GM19468 (cell line): Measurements from ENCODE around the gene KRT32.

Experiments
- ATAC-seq: cut with Tn5 transposase; IDR thresholded peaks from one replicate; pipeline ENCODE4 v1.9.1; 2021; ENCODE audit warnings: mild to moderate bottlenecking, moderate library complexity, moderate number of reproducible peaks; ENCODE audit not compliant: unreplicated experiment; ENCODE audit errors: extremely low read depth

The KRT32 gene

GRCh38 chr17:41468346-41468745 is 1.2 kb upstream of the KRT32 start:
- ATAC-seq: no peak

GRCh38 chr17:41467561-41467960 is 375 bp upstream of the KRT32 start:
- no peak for ATAC-seq

- ATAC-seq: no peak
Measured at GRCh38 chr17:41464682-41465081, 2.5 kb downstream of the KRT32 start.

- no peak for ATAC-seq
Measured at GRCh38 chr17:41464173-41464572, 3.0 kb downstream of the KRT32 start.

GRCh38 chr17:41463746-41464145 is 3.4 kb downstream of the KRT32 start:
- no peak for ATAC-seq

GRCh38 chr17:41462705-41463104 is 4.5 kb downstream of the KRT32 start:
- ATAC-seq: no peak

GRCh38 chr17:41457676-41458075 is 9.5 kb downstream of the KRT32 start:
- no peak for ATAC-seq

GRCh38 chr17:41456204-41456603 is 11.0 kb downstream of the KRT32 start:
- no peak for ATAC-seq

GRCh38 chr17:41455236-41455635 is 11.9 kb downstream of the KRT32 start:
- no peak for ATAC-seq

- no peak for ATAC-seq
Measured at GRCh38 chr17:41453066-41453465, 14.1 kb downstream of the KRT32 start.

- ATAC-seq: no peak
Measured at GRCh38 chr17:41452281-41452680, 14.9 kb downstream of the KRT32 start.

- no peak for ATAC-seq
Measured at GRCh38 chr17:41451154-41451728, 15.9 kb downstream of the KRT32 start.

- ATAC-seq: no peak
Measured at GRCh38 chr17:41449008-41449407, 18.2 kb downstream of the KRT32 start.

- ATAC-seq: no peak
Measured at GRCh38 chr17:41448506-41448905, 18.7 kb downstream of the KRT32 start.

GRCh38 chr17:41446806-41447205 is 20.4 kb downstream of the KRT32 start:
- no peak for ATAC-seq

GRCh38 chr17:41444640-41445039 is 22.5 kb downstream of the KRT32 start:
- ATAC-seq: no peak

GRCh38 chr17:41444186-41444585 is 23.0 kb downstream of the KRT32 start:
- no peak for ATAC-seq

GRCh38 chr17:41442739-41443138 is 24.4 kb downstream of the KRT32 start:
- no peak for ATAC-seq

- ATAC-seq: no peak
Measured at GRCh38 chr17:41440531-41441033, 26.6 kb downstream of the KRT32 start, which contains the start of gene KRT38. KRT38 (minus strand) TSS chr17:41440983; CDS start chr17:41440921, 62 bp downstream.

GRCh38 chr17:41439375-41439774 is 27.8 kb downstream of the KRT32 start:
- ATAC-seq: no peak

- ATAC-seq: no peak
Measured at GRCh38 chr17:41437769-41438168, 29.4 kb downstream of the KRT32 start.

GRCh38 chr17:41437254-41437653 is 29.9 kb downstream of the KRT32 start:
- no peak for ATAC-seq
